Stimulated activated CD4-positive, alpha-beta T cell treated with anti-CD3 and anti-CD28 coated beads, Interleukin-2, amount 100 ng/mL, for 48 hours (primary cell): ENCODE measurements around the gene GDPD5.

Experiments
- DNase-seq, 2 donors: peaks; one replicate each; pipeline ENCODE4 v3.0.0-alpha.2; 2020

GDPD5 gene

GRCh38 chr11:75557666-75558494, 32.1 kb upstream of the GDPD5 start:
- DNase-seq: no peak

- DNase-seq: no peak
These were observed 30.5 kb upstream of the GDPD5 start for GRCh38 chr11:75556275-75556674.

GRCh38 chr11:75555079-75555811, 29.5 kb upstream of the GDPD5 start:
- DNase-seq: no peak

- no peak for DNase-seq
These were observed 28.7 kb upstream of the GDPD5 start for GRCh38 chr11:75554258-75555022.

- DNase-seq: no peak
These were observed 28.1 kb upstream of the GDPD5 start for GRCh38 chr11:75553889-75554257.

GRCh38 chr11:75553182-75553581, 27.4 kb upstream of the GDPD5 start:
- DNase-seq: no peak

GRCh38 chr11:75549370-75549958, 23.7 kb upstream of the GDPD5 start:
- no peak for DNase-seq

GRCh38 chr11:75548595-75549272, 23.0 kb upstream of the GDPD5 start:
- DNase-seq: no peak

GRCh38 chr11:75547617-75548058, 21.9 kb upstream of the GDPD5 start:
- DNase-seq: peak in 1 of 2 donors; percentile 24

- DNase-seq: no peak
These were observed 21.4 kb upstream of the GDPD5 start for GRCh38 chr11:75547177-75547576.

- DNase-seq: no peak
These were observed 18.1 kb upstream of the GDPD5 start for GRCh38 chr11:75543806-75544205.

- DNase-seq: no peak
These were observed 16.3 kb upstream of the GDPD5 start for GRCh38 chr11:75542088-75542438.

GRCh38 chr11:75541193-75542087, 15.7 kb upstream of the GDPD5 start:
- no peak for DNase-seq

- DNase-seq: no peak
These were observed 14.0 kb upstream of the GDPD5 start for GRCh38 chr11:75539459-75540334.

GRCh38 chr11:75538150-75538942, 12.6 kb upstream of the GDPD5 start:
- DNase-seq: no peak

GRCh38 chr11:75537740-75538139, 12.0 kb upstream of the GDPD5 start:
- no peak for DNase-seq

GRCh38 chr11:75536786-75537641, 11.3 kb upstream of the GDPD5 start:
- peak; percentile 41 to 44 for DNase-seq

GRCh38 chr11:75535071-75535470, 9.3 kb upstream of the GDPD5 start:
- DNase-seq: no peak
